Measurements from ENCODE around the gene MRPL28.
"Not testable (repeated sequence)": the region's sequence is repeated elsewhere in the genome, so short reads cannot be mapped to it uniquely, and the experiment has no call there.

Gene MRPL28

DNA sequence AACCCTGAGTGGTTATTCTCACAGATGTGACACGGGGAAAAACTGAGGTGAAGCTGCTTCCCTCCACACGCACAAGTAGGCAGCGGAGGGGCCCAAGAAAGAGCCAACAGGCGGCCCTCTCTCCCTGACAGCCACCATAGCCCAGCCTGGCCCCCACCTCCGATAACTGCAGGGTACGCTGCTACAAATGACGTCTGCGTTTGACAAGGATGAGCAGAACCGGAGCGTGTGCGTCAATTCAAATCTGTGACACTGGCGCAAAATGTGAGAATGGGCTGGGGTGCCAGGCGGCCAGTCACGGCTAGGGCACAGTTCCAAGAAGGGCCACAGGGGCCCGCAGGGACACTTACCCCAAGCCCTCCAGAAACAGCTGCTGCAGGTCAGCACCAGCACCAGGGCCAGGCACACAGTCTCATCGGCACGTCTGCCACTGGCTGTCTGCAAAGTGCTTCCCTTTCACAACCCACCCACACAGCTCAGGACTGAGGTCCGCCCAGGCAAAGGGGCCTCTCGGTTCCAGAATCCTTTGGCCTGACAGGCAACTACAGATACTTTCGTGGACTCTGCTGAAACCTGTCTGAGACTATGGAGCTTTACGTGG is 32.3 kb downstream of the MRPL28 start:
- no peak for DNase-seq (ENCODE audit: low read depth)

DNA sequence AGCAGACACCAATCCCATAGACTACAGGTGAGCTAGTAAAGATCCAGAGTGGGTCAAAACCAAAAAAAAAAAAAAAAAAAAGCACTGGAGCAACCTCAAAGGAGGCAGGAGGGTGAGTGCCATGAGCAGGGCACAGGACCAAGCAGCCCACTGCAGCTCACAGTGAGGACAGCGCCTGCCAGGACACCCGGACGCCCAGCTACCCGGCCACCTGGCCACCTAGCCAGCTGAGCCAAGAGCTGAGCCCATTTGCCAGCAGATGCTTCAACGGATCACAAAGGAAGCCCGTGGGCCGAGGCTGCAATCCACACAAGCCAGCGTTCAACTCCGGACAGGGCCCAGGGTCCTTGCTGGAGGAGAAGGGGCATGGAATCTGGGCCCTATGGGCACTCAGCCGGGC is 32.9 kb downstream of the MRPL28 start:
- DNase-seq (ENCODE audit: low read depth), result no peak

DNA sequence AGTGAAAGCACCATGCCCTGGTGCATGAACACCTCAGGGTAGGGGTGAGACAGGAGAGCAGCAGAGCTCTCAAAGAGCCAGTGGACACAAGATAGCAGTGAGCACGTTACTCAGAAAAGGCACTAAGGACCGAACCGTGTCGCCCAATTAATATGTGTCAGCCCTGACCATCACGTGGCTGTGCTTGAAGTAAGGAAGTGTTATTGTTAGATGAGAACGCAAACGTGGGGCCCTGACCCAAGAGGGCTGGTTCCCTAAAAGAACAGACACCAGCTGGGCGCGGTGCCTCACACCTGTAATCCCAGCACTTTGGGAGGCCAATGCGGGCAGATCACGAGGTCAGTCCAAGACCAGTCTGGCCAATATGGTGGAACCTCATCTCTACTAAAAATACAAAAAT is 34.1 kb downstream of the MRPL28 start:
- no peak for DNase-seq (ENCODE audit: low read depth)

DNA sequence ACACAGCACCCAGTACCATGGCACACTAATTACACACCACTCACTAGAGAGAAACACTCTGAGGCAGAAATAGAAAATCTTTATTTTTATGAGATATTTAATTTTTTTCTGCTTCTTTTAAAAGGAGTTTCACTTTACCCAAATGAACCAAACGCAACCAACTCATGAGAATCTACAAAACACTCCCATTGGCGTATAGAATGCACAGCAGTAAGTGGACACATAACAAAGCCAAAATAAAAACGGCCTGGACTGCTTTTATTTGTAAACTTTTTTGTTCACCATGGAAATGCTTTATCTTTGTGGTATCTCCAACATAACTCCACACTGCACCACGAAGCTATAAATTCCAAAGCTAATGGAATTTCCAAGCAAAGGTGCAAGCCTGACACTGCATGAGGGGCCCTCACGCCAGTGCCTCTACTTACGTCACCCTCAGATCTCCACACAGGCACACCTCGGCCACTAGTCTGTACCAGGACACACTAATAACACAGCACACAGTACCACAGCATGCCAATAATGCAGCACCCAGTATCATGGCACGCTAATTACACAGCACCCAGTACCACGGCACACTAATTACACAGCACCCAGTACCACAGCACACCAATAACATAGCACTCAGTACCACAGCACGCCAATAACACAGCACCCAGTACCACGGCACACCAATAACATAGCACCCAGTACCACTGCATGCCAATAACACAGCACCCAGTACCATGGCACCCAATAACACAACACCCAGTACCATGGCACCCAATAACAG is 35.3 kb downstream of the MRPL28 start:
- not testable (repeated sequence) for DNase-seq (ENCODE audit: low read depth)

DNA sequence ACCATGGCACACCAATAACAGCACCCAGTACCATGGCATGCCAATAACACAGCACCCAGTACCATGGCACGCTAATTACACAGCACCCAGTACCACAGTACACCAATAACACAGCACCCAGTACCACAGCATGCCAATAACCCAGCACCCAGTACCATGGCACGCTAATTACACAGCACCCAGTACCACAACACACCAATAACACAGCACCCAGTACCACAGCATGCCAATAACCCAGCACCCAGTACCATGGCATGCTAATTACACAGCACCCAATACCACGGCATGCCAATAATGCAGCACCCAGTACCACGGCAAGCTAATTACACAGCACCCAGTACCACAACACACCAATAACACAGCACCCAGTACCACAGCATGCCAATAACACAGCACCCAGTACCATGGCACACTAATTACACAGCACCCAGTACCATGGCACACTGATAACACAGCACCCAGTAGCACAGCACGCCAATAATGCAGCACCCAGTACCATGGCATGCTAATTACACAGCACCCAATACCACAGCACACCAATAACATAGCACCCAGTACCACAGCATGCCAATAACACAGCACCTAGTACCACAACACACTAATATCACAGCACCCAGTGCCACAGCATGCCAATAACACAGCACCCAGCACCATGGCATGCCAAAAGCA is 36.0 kb downstream of the MRPL28 start:
- not testable (repeated sequence) for DNase-seq (ENCODE audit: low read depth)

DNA sequence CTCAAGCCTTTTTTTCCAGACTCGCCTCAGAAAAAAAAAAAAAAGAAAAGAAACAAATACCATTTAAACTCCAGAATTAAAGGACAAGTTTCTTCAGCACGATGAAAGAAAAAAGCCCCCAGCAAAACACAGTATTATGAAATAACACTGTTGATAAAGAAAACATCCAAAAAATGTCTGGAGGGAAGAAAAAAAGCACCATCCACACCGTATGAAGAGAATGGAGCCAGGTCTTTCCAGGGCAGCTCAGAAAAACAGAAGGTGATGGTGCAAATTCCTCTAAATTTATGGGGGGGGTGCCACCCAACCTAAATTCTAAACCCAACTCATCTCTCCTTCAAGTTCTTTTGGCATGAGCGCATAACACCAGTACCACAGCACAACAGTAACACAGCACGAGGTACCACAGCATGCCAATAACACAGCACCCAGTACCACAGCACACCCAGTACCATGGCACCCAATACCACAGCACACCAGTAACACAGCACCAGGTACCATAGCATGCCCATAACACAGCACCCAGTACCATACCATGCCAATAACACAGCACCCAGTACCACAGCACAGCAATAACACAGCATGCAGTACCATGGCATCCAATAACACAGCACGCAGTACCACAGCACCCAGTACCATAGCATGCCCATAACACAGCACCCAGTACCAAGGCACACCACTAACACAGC is 36.8 kb downstream of the MRPL28 start:
- no peak for DNase-seq (ENCODE audit: low read depth)

DNA sequence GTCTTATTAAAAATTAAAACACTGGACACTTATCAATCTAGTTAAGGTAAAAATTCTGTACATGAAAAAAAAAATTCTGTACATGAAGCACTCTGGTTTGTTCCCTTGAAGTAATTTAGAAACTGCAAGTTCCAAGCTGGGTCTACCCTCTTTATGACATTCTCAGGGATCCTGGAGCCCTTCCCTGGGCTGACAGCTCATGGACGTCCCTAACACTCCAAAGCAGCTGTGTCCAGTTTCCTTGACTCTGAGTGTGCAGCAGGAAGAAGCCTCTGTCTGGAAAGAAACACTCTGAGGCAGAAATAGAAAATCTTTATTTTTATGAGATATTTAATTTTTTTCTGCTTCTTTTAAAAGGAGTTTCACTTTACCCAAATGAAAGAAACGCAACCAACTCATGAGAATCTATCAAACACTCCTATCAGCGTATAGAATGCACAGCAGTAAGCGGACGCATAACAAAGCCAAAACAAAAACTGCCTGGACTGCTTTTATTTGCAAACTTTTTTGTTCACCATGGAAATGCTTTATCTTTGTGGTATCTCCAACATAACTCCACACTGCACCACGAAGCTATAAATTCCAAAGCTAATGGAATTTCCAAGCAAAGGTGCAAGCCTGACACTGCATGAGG is 39.0 kb downstream of the MRPL28 start:
- DNase-seq (ENCODE audit: low read depth), result not testable (repeated sequence)

DNA sequence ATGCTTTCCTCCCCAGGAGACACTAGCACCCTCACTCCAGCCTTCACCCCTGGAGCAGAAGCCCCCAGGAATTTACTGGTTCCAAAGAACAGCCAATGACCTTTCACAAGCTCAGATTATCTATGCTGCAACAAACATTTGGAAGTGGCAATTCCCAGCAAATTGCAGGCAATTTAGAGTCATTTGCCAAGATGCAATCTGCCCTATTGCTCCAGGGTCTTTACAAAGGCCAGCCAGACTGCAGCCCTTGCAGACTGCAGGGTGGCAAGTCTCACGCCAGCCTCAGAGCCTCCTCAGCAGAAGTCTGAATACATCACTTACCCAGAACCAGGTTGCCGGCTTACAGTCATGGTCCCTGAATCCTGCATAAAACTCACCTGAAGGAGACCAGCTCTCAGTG is 39.6 kb downstream of the MRPL28 start:
- DNase-seq (ENCODE audit: low read depth), result no peak

DNA sequence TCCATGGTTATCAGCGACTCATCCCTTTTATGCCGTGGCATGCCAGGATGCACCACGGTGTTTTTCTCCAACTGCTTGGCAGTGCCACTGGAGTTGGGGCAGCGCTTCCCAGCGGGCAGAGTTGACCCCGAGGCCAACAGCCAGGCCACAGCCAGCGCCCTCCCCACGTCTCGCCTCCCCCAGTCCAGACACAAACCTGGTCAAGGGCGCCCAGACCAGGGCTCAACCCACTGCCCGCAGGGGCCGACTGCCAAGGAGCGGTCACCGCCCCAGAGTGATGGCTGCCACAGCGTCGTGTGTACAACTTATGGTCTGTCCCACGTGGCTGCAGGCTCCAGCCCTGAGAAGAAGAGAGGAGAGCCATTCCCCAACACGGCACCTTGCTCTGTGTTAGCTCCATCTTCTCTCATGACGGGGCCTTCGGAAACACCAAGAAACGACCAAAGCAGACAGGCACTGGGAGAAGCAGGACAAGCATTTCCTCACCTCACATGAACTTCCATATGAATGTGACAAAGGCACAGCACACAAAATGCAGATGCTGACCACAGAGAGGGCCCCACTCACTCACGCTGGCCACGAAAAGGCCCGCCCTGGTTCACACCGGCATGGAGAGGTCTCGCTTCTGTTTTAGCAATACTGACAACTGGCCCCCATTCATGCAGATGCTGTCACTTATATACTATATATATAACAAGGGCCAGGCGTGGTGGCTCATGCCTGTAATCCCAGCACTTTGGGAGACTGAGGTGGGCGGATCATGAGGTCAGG is 44.8 kb downstream of the MRPL28 start:
- no peak for DNase-seq (ENCODE audit: low read depth)

DNA sequence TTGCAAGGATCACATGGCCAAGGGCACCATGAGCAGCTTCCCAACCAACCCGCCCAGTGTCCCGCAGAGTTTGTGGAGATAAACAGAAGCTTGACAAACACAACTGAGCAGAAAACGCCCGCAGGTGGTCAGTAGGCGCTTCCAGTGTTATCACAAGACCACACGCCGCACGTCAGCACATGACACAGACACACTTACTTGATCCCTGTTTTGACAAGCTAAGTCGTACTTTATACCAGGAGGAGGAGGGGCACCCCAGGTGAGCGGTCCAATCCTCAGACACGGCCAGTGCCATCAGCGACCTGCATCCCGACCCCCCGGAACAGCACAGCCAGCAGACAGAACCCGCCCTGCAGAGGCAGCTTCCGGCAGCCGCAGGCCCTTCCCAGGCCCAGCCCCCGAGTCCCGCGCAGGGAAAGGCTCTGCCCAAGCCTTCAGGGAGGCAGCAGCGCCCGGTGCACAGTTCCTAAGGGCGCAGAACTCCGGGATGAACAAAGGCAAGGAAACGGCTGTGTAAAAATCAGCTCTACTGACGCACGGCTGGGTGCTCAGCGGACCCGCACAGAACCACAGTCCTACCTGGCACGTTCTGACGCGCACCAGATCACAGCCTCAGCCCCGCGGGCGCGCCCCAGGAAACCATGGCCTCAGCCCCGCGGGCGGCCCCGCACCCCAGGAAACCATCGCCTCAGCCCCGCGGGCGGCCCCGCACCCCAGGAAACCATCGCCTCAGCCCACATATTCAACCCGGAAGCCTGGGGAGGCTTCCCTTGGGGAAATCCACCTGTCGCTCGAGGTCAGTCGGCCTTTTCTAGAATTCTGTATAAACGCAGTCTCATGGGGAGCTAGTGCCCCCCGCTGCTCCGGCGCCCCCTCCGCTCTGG is 45.6 kb downstream of the MRPL28 start:
- no peak for DNase-seq (ENCODE audit: low read depth)

DNA sequence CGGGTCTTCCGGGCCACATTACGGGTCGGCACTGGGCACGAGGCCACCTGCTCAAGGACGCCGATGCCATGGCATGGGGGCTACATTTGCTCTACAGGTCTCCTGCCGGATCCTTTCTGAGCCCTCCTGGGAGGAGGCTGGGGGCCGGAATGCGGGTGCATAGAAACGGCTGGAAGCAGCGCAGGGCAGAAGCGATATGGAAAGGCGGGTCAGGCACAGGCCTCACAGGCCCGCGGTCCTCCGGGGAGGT is 46.2 kb downstream of the MRPL28 start:
- DNase-seq (ENCODE audit: low read depth), result no peak

DNA sequence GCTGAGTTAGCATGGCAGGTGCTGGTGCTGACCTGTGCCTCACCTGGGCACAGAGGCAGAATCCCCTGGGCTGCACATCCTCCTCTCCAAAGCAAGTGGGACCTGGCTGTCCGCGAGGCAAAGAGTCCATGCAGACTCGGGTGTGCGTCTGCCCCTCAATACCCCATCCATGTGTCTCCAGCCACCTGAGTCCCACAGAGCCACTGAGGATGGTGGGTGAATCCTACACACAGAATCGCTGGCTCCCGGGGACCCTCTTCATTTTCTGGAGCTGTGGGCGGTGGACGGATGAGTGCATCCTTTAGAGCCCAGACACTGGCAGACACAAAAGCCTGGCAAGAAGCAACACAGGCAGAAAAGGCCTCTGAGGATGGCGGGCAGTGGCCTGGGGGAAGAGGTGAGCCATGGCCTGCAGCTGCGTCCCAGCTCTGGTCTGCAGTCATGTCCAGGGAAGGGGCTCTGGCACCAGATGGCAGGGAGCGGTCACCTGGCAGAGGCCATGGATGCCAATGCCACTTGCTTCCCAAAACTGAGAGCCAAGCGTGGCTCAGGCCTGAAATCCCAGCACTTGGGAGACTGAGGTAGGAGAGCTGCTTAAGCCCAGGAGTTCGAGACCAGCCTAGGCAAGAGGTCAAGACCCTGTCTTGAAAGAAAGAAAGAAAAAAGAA is 47.7 kb downstream of the MRPL28 start:
- DNase-seq (ENCODE audit: low read depth), result no peak

DNA sequence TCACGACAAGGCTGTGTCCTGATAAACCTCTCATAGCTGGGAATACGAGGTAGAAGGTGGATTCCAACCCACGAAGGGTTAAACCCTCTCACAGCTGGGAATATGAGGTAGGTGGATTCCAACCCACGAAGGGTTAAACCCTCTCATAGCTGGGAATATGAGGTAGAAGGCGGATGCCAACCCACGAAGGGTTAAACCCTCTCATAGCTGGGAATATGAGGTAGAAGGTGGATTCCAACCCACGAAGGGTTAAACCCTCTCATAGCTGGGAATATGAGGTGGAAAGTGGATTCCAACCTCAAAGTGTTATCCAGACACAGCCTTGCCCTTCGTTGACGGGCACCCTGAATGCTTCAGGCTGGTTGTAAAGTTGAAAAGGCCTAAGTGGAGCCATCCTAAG is 48.8 kb downstream of the MRPL28 start:
- DNase-seq (ENCODE audit: low read depth), result no peak

DNA sequence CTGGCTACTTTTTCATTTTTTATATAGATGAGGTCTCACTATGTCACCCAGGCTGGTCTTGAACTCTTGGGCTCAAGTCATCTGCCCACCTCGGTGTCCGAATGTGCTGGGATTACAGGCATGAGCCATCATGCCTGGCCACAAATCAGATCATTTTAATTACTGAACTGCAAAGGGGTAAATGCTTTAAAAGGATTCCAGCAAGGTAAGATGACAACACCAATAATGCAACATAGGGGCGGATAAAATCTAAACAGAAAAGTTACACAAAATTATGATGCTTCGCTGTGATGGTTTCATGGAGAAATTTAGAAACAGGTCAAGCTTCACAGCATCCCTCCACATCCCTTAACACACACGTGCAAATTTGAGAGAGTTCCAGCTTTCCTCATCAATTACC is 50.1 kb downstream of the MRPL28 start:
- no peak for DNase-seq (ENCODE audit: low read depth)

DNA sequence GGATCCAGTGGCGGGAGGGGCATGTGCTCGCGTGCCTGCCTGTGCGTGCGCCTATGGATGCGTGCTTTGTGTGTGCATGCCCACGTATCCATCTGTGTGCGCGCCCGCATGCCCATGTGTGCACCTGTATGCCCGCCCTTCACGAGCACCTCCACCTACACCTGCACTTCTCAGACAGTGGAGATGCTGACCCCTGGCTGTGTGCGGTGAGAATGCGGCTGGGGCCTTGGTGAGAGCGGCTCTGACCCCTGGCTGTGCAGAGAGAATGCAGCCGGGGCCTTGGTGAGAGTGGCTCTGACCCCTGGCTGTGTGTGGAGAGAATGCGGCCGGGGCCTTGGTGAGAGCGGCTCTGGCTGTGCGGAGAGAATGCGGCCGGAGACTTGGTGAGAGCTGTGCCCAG is 51.7 kb downstream of the MRPL28 start:
- DNase-seq (ENCODE audit: low read depth), result no peak

DNA sequence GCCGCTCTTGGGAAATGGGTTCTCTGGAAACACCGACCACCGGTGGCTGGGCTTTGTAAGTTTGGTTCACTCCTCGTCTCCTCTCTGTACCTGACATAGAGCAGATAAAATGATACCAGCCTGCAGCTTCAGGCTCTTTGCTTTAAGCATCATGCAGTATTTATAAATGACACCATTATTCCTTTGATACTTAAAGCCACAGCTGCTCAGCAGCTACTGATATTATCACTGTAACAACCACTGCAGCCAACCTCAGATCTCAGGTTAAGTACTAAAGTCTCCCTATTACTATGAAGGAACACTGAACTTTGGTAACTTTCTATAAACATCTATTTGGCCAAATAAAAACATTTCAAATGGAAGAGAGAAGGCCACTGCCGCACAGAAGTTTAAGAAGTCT is 52.8 kb downstream of the MRPL28 start:
- no peak for DNase-seq (ENCODE audit: low read depth)
